ENCODE results near the gene HSFX2. TPM values are rescaled to one million over a fixed set of nuclear protein-coding genes. Genes with fewer than 3 reads are reported as not detected.
"Not testable (repeated sequence)": the region's sequence is repeated elsewhere in the genome, so short reads cannot be mapped to it uniquely, and the experiment has no call there.

Gene HSFX2
- total RNA-seq, 1 donor from 2014 or later: 0.77 TPM

GRCh38 chrX:149569770-149570169, 25.3 kb downstream of the HSFX2 start:
- Histone ChIP-seq H3K27ac (no peak overlapping the region), H3K4me1 (no peaks in the 10 kb centered on the region), H3K4me3 (no peak overlapping the region), H3K4me2 (no peak overlapping the region), H3K27me3 (no peaks in the 10 kb centered on the region), H4K20me1 (ENCODE audit: low read depth) (no peaks in the 10 kb centered on the region), H2AFZ (replicated peaks) (no peak overlapping the region), H3K36me3 (no peaks in the 10 kb centered on the region), H3K9ac (no peak overlapping the region), H3K79me2 (ENCODE audit: low read depth) (no peaks in the 10 kb centered on the region), H3K9me3 (ENCODE audit: low read depth) (no peaks in the 10 kb centered on the region), H3F3A (ENCODE audit: low read depth) (no peaks in the 10 kb centered on the region)
- Mint-ChIP-seq H3K27me3 (ENCODE audit: insufficient read depth, low read depth) (peaks cover 2% of the 10 kb centered on the region), H3K9me3 (peaks cover 10% of the 10 kb centered on the region), H3K36me3 (no peaks in the 10 kb centered on the region), H3K27ac (no peak overlapping the region), H3K4me3 (no peak overlapping the region), H3K4me1 (peaks cover 8% of the 10 kb centered on the region)
- TF ChIP-seq EZH2 (IDR thresholded peaks at IDR 0.05): no peak
- no peak for DNase-seq (ENCODE audit: low spot score)

- Histone ChIP-seq H3K4me3 (no peak overlapping the region), H3K4me1 (no peaks in the 10 kb centered on the region), H3K9ac (no peak overlapping the region), H3K27ac (no peak overlapping the region), H2AFZ (replicated peaks) (no peak overlapping the region), H3K79me2 (ENCODE audit: low read depth) (no peaks in the 10 kb centered on the region), H3K4me2 (no peak overlapping the region), H3K36me3 (no peaks in the 10 kb centered on the region), H3F3A (ENCODE audit: low read depth) (no peaks in the 10 kb centered on the region), H3K27me3 (no peaks in the 10 kb centered on the region), H3K9me3 (ENCODE audit: low read depth) (no peaks in the 10 kb centered on the region), H4K20me1 (ENCODE audit: low read depth) (no peaks in the 10 kb centered on the region)
- Mint-ChIP-seq H3K27ac (no peak overlapping the region), H3K9me3 (peaks cover 10% of the 10 kb centered on the region), H3K4me1 (peaks cover 8% of the 10 kb centered on the region), H3K27me3 (ENCODE audit: insufficient read depth, low read depth) (peaks cover 2% of the 10 kb centered on the region), H3K36me3 (no peaks in the 10 kb centered on the region), H3K4me3 (no peak overlapping the region)
- TF ChIP-seq, protein P1, sequence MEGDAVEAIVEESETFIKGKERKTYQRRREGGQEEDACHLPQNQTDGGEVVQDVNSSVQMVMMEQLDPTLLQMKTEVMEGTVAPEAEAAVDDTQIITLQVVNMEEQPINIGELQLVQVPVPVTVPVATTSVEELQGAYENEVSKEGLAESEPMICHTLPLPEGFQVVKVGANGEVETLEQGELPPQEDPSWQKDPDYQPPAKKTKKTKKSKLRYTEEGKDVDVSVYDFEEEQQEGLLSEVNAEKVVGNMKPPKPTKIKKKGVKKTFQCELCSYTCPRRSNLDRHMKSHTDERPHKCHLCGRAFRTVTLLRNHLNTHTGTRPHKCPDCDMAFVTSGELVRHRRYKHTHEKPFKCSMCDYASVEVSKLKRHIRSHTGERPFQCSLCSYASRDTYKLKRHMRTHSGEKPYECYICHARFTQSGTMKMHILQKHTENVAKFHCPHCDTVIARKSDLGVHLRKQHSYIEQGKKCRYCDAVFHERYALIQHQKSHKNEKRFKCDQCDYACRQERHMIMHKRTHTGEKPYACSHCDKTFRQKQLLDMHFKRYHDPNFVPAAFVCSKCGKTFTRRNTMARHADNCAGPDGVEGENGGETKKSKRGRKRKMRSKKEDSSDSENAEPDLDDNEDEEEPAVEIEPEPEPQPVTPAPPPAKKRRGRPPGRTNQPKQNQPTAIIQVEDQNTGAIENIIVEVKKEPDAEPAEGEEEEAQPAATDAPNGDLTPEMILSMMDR (IDR thresholded peaks at IDR 0.05): no peak
- no peak for TF ChIP-seq EZH2phosphoT487 (IDR thresholded peaks at IDR 0.05)
- TF ChIP-seq EZH2 (IDR thresholded peaks at IDR 0.05): no peak
- DNase-seq (ENCODE audit: low spot score): no peak
Observed at GRCh38 chrX:149568701-149569296, 26.3 kb downstream of the HSFX2 start.

GRCh38 chrX:149567621-149568417, 27.3 kb downstream of the HSFX2 start:
- peaks cover 6% of the 10 kb centered on the region for H3K4me1 Mint-ChIP-seq
- no peak overlapping the region for H3K4me3 Mint-ChIP-seq
- H3K9me3 ChIP-seq (ENCODE audit: low read depth): no peaks in the 10 kb centered on the region
- no peak overlapping the region for H3K27ac Mint-ChIP-seq
- H3K27ac ChIP-seq: no peak overlapping the region
- H3K27me3 Mint-ChIP-seq (ENCODE audit: insufficient read depth, low read depth): no peaks in the 10 kb centered on the region
- peaks cover 15% of the 10 kb centered on the region for H3K9me3 Mint-ChIP-seq
- no peaks in the 10 kb centered on the region for H3K36me3 Mint-ChIP-seq
- no peak overlapping the region for H3K4me2 ChIP-seq
- no peaks in the 10 kb centered on the region for H3F3A ChIP-seq (ENCODE audit: low read depth)
- no peaks in the 10 kb centered on the region for H3K36me3 ChIP-seq
- no peak overlapping the region for H3K4me3 ChIP-seq
- no peak overlapping the region for H2AFZ ChIP-seq (replicated peaks)
- no peaks in the 10 kb centered on the region for H4K20me1 ChIP-seq (ENCODE audit: low read depth)
- H3K9ac ChIP-seq: no peak overlapping the region
- TF ChIP-seq EZH2 (IDR thresholded peaks at IDR 0.05): no peak
- TF ChIP-seq, protein P1 (IDR thresholded peaks at IDR 0.05): no peak
- TF ChIP-seq EZH2phosphoT487 (IDR thresholded peaks at IDR 0.05): no peak
- DNase-seq (ENCODE audit: low spot score): no peak
- no peaks in the 10 kb centered on the region for H3K4me1 ChIP-seq
- no peaks in the 10 kb centered on the region for H3K79me2 ChIP-seq (ENCODE audit: low read depth)
- no peaks in the 10 kb centered on the region for H3K27me3 ChIP-seq

DNA sequence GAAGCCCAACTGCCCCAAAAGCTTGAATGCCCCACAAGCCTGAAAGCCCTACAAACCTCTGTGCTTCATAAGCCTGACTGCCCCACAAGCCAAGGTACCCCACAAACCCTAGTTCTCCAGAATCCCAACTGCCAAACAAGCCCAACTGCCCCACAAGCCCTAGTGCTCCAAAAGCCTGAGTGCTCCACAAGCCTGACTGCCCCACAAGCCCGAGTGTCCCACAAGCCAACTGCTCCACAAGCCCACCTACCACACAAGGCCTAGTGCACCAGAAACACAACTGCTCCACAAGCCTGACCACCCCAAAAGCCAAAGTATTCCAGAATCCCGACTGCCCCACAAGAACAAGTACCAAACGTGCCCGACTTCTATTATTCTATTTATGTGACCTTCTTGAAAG, 31.8 kb downstream of the HSFX2 start:
- no peak overlapping the region for H3K27ac Mint-ChIP-seq
- H3K9ac ChIP-seq: no peak overlapping the region
- H3K4me3 Mint-ChIP-seq: no peak overlapping the region
- no peak overlapping the region for H3K4me2 ChIP-seq
- H3K4me1 ChIP-seq: no peaks in the 10 kb centered on the region
- no peak for TF ChIP-seq EZH2 (IDR thresholded peaks at IDR 0.05)
- TF ChIP-seq, protein P1 (IDR thresholded peaks at IDR 0.05): no peak
- no peak for TF ChIP-seq EZH2phosphoT487 (IDR thresholded peaks at IDR 0.05)
- H3K4me1 Mint-ChIP-seq: peaks cover 5% of the 10 kb centered on the region
- DNase-seq (ENCODE audit: low spot score): no peak
- H3K79me2 ChIP-seq (ENCODE audit: low read depth): no peaks in the 10 kb centered on the region
- no peaks in the 10 kb centered on the region for H3K27me3 ChIP-seq
- H2AFZ ChIP-seq (replicated peaks): no peak overlapping the region
- H3K36me3 ChIP-seq: no peaks in the 10 kb centered on the region
- no peaks in the 10 kb centered on the region for H3K9me3 ChIP-seq (ENCODE audit: low read depth)
- H3K9me3 Mint-ChIP-seq: peaks cover 15% of the 10 kb centered on the region
- H3K27ac ChIP-seq: no peak overlapping the region
- H4K20me1 ChIP-seq (ENCODE audit: low read depth): no peaks in the 10 kb centered on the region
- no peaks in the 10 kb centered on the region for H3F3A ChIP-seq (ENCODE audit: low read depth)
- H3K4me3 ChIP-seq: no peak overlapping the region
- H3K36me3 Mint-ChIP-seq: no peaks in the 10 kb centered on the region
- H3K27me3 Mint-ChIP-seq (ENCODE audit: insufficient read depth, low read depth): no peaks in the 10 kb centered on the region

DNA sequence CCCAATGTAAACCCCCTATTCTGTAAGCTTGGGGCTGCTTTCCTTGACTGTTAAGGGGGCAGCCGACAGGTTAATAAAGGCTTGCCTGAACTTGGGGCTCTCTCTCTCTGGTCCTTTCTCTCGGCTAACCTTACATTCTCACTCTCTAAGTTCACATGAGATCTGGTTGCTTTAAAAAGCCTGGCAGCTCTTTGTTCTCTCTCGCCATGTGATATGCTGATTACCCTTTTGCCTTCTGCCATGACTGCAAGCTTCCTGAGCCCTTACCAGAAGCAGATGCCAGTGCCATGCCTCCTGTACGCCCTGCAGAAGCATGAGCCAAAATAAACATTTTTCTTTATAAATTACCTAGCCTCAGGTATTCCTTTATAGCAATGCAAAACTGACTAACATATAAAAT, 39.9 kb downstream of the HSFX2 start:
- not testable (repeated sequence) for H3F3A ChIP-seq (ENCODE audit: low read depth); H3K9me3 ChIP-seq (ENCODE audit: low read depth); H4K20me1 ChIP-seq (ENCODE audit: low read depth)

More for the DNA sequence above, 39.9 kb downstream of the HSFX2 start:
- not testable (repeated sequence) for H3K4me3 ChIP-seq; H3K4me2 ChIP-seq; H3K27me3 ChIP-seq; H3K27ac Mint-ChIP-seq; H3K36me3 Mint-ChIP-seq; H3K9me3 Mint-ChIP-seq; H3K4me1 ChIP-seq; H3K4me1 Mint-ChIP-seq; H3K79me2 ChIP-seq (ENCODE audit: low read depth); H2AFZ ChIP-seq (replicated peaks); H3K27ac ChIP-seq; H3K9ac ChIP-seq; H3K4me3 Mint-ChIP-seq; DNase-seq (ENCODE audit: low spot score); H3K27me3 Mint-ChIP-seq (ENCODE audit: insufficient read depth, low read depth); H3K36me3 ChIP-seq

Measured in neural progenitor cell (in vitro differentiated cells).